Vagina (tissue), 2 donors: ENCODE data around the gene SPTY2D1. TPM values are rescaled to one million over a fixed set of nuclear protein-coding genes. Genes with fewer than 3 reads are reported as not detected.
"Not testable (repeated sequence)": the region's sequence is repeated elsewhere in the genome, so short reads cannot be mapped to it uniquely, and the experiment has no call there.

Experiments used
- DNase-seq, 2 donors: peaks; one replicate each; pipeline ENCODE4 v3.0.0-alpha.2; 2017; ENCODE audit errors: extremely low spot score in 2 of 2
- H3K27ac ChIP-seq: fragments of 200-600 bp; sonication (generic); one replicate; pipeline ENCODE4 v1.5.1; 2019
- H3K27me3 ChIP-seq: fragments of 200-600 bp; sonication (generic); one replicate; pipeline ENCODE4 v1.5.1; 2019
- H3K36me3 ChIP-seq, 2 donors: fragments of 200-600 bp; sonication (generic); one replicate each; pipeline ENCODE4 v1.5.1; 2017 to 2019
- H3K4me1 ChIP-seq: fragments of 200-600 bp; sonication (generic); one replicate; pipeline ENCODE4 v1.5.1; 2019
- H3K4me3 ChIP-seq, 2 donors: fragments of 200-600 bp; sonication (generic); 1 replicate in 1 of 2; 2 replicates in 1 of 2; pipeline ENCODE4 v1.5.1; 2016 to 2019
- H3K9me3 ChIP-seq: fragments of 200-600 bp; sonication (generic); one replicate; pipeline ENCODE4 v1.5.1; 2019
- CTCF ChIP-seq, 3 experiments: fragments of 450-650 bp in 2 of 3; fragments of 200-600 bp in 1 of 3; sonication (generic) in 1 of 3; IDR thresholded peaks; one replicate each; pipeline ENCODE4 v1.5.1; 2017 to 2019; ENCODE audit warnings: antibody characterized with exemption in 3 of 3, mild to moderate bottlenecking in 2 of 3, moderate library complexity in 2 of 3
- POLR2A ChIP-seq, 2 donors: fragments of 450-650 bp; IDR thresholded peaks; one replicate each; pipeline ENCODE4 v1.6.1; 2017; ENCODE audit warnings: antibody characterized with exemption in 2 of 2, mild to moderate bottlenecking in 2 of 2, moderate library complexity in 2 of 2
- POLR2AphosphoS5 ChIP-seq, 2 donors: sonication (generic); formaldehyde crosslinking; IDR thresholded peaks; one replicate each; pipeline ENCODE4 v1.9.0; 2017; ENCODE audit warnings: antibody characterized with exemption in 2 of 2, mild to moderate bottlenecking in 2 of 2, low read depth in 1 of 2; ENCODE audit not compliant: insufficient read depth in 1 of 2
- intact Hi-C: fragments of 100-400 bp; cut with DNase I; formaldehyde crosslinking; loops from one replicate; pipeline ENCODE4 v1.15.1; 2023
- total RNA-seq: library from RNA; depleted of rRNA; stranded (reverse); fragments of >200 nt; gene quantifications from one replicate; pipeline ENCODE4 v1.2.3, GENCODE V29; 2016

SPTY2D1 gene
- total RNA-seq, result 23.8 TPM

- H3K27ac ChIP-seq, result peak within 1 kb of the TSS; percentile 82
- H3K4me3 ChIP-seq, result peak within 1 kb of the TSS; percentile 61 to 69
- intact Hi-C loops, result loop anchor here (10.0 kb wide), 1 partner anchor 90 kb away; the partner anchor contains the start of gene IGSF22
- H3K27me3 ChIP-seq, result no peaks in the 10 kb centered on the region
- peak in 1 of 2 donors; percentile 66 for TF ChIP-seq POLR2A (IDR thresholded peaks at IDR 0.05)
- peak in 1 of 3 experiments; percentile 6 for TF ChIP-seq CTCF (IDR thresholded peaks at IDR 0.05)
- TF ChIP-seq POLR2AphosphoS5 (IDR thresholded peaks at IDR 0.05; ENCODE audit: insufficient read depth in 1 of 2, low read depth in 1 of 2), result peak; percentile 97
- peaks cover 19% of the 10 kb centered on the region for H3K4me1 ChIP-seq
- no peaks in the 10 kb centered on the region for H3K9me3 ChIP-seq
- DNase-seq, result peak; percentile 98 to 99
- H3K36me3 ChIP-seq, result no peaks in the 10 kb centered on the region
These were observed at the start of gene SPTY2D1 for GRCh38 chr11:18634140-18635032. SPTY2D1 (minus strand) TSS chr11:18634342; CDS start chr11:18634257, 85 bp downstream.

GRCh38 chr11:18682466-18682865, 48.3 kb upstream of the SPTY2D1 start:
- DNase-seq, result no peak
- no peaks in the 10 kb centered on the region for H3K4me1 ChIP-seq
- intact Hi-C loops, result no loop called here

GRCh38 chr11:18681949-18682348, 47.8 kb upstream of the SPTY2D1 start:
- H3K9me3 ChIP-seq, DNase-seq, H3K4me1 ChIP-seq, H3K4me3 ChIP-seq, intact Hi-C loops, H3K27me3 ChIP-seq, H3K36me3 ChIP-seq, H3K27ac ChIP-seq: not testable (repeated sequence)

More at GRCh38 chr11:18682466-18682865, 48.3 kb upstream of the SPTY2D1 start:
- no peak overlapping the region for H3K27ac ChIP-seq
- H3K9me3 ChIP-seq, result no peaks in the 10 kb centered on the region
- no peak for TF ChIP-seq POLR2A (IDR thresholded peaks at IDR 0.05)
- no peak for TF ChIP-seq CTCF (IDR thresholded peaks at IDR 0.05)
- no peak for TF ChIP-seq POLR2AphosphoS5 (IDR thresholded peaks at IDR 0.05; ENCODE audit: insufficient read depth in 1 of 2, low read depth in 1 of 2)
- no peaks in the 10 kb centered on the region for H3K27me3 ChIP-seq
- H3K4me3 ChIP-seq, result no peak overlapping the region
- H3K36me3 ChIP-seq, result no peaks in the 10 kb centered on the region

GRCh38 chr11:18677560-18677959, 43.4 kb upstream of the SPTY2D1 start:
- H3K4me1 ChIP-seq, result no peaks in the 10 kb centered on the region
- H3K4me3 ChIP-seq, result no peak overlapping the region
- no peak for DNase-seq
- H3K27me3 ChIP-seq, result no peaks in the 10 kb centered on the region
- H3K27ac ChIP-seq, result no peak overlapping the region
- TF ChIP-seq CTCF (IDR thresholded peaks at IDR 0.05) (no peak), POLR2AphosphoS5 (IDR thresholded peaks at IDR 0.05; ENCODE audit: insufficient read depth in 1 of 2, low read depth in 1 of 2) (no peak), POLR2A (IDR thresholded peaks at IDR 0.05) (no peak)
- no peaks in the 10 kb centered on the region for H3K9me3 ChIP-seq
- intact Hi-C loops, result no loop called here
- no peaks in the 10 kb centered on the region for H3K36me3 ChIP-seq

- no peak for TF ChIP-seq CTCF (IDR thresholded peaks at IDR 0.05)
- no peak for TF ChIP-seq POLR2A (IDR thresholded peaks at IDR 0.05)
- no peak for TF ChIP-seq POLR2AphosphoS5 (IDR thresholded peaks at IDR 0.05; ENCODE audit: insufficient read depth in 1 of 2, low read depth in 1 of 2)
- Histone ChIP-seq H3K36me3 (no peaks in the 10 kb centered on the region), H3K9me3 (no peaks in the 10 kb centered on the region), H3K4me1 (no peaks in the 10 kb centered on the region), H3K27ac (no peak overlapping the region), H3K4me3 (no peak overlapping the region), H3K27me3 (no peaks in the 10 kb centered on the region)
- intact Hi-C loops, result no loop called here
- no peak for DNase-seq
These were observed 42.7 kb upstream of the SPTY2D1 start for GRCh38 chr11:18676803-18677202.

- H3K4me1 ChIP-seq, H3K9me3 ChIP-seq, H3K36me3 ChIP-seq, H3K27ac ChIP-seq, intact Hi-C loops, H3K4me3 ChIP-seq, DNase-seq, H3K27me3 ChIP-seq: not testable (repeated sequence)
These were observed 38.1 kb upstream of the SPTY2D1 start for GRCh38 chr11:18672209-18672608.
